Epithelial cell of prostate (primary cell): Measurements from ENCODE around the gene GPR183.

ENCODE experiments used
- DNase-seq: peaks from one replicate; pipeline ENCODE4 v3.0.0-alpha.2; 2011; ENCODE audit warnings: low read depth, low spot score
- H3K27ac ChIP-seq: fragments of 450-650 bp; 2 replicates; pipeline ENCODE4 v1.5.1; 2017; ENCODE audit warnings: mild to moderate bottlenecking

GPR183 gene

GRCh38 chr13:99314640-99315176 is 7.5 kb upstream of the GPR183 start:
- no peak for DNase-seq
- H3K27ac ChIP-seq = no peak overlapping the region

GRCh38 chr13:99313941-99314340 is 6.7 kb upstream of the GPR183 start:
- no peak overlapping the region for H3K27ac ChIP-seq
- DNase-seq = no peak

- no peak for DNase-seq
- no peak overlapping the region for H3K27ac ChIP-seq
Observed at GRCh38 chr13:99313501-99313900, 6.3 kb upstream of the GPR183 start.

GRCh38 chr13:99312493-99312883 is 5.3 kb upstream of the GPR183 start:
- H3K27ac ChIP-seq = no peak overlapping the region
- no peak for DNase-seq

- no peak overlapping the region for H3K27ac ChIP-seq
- DNase-seq = no peak
Observed at GRCh38 chr13:99311748-99312492, 4.7 kb upstream of the GPR183 start.

- H3K27ac ChIP-seq = no peak overlapping the region
- DNase-seq = no peak
Observed at GRCh38 chr13:99311137-99311536, 3.9 kb upstream of the GPR183 start.

- no peak overlapping the region for H3K27ac ChIP-seq
- no peak for DNase-seq
Observed at GRCh38 chr13:99310382-99311031, 3.3 kb upstream of the GPR183 start.

- H3K27ac ChIP-seq = peak overlapping the region; percentile 54
Observed at GRCh38 chr13:99308471-99309087, 1.4 kb upstream of the GPR183 start.

GRCh38 chr13:99307648-99308339 is 595 bp upstream of the GPR183 start:
- DNase-seq = peak; percentile 83
- H3K27ac ChIP-seq = peak overlapping the region; percentile 54

More at GRCh38 chr13:99308471-99309087, 1.4 kb upstream of the GPR183 start:
- DNase-seq = no peak

- no peak overlapping the region for H3K27ac ChIP-seq
- DNase-seq = no peak
Observed at GRCh38 chr13:99305566-99305965, 1.6 kb downstream of the GPR183 start.

GRCh38 chr13:99305158-99305557 is 2.0 kb downstream of the GPR183 start:
- no peak for DNase-seq
- no peak overlapping the region for H3K27ac ChIP-seq

- no peak overlapping the region for H3K27ac ChIP-seq
- DNase-seq = no peak
Observed at GRCh38 chr13:99304541-99304940, 2.7 kb downstream of the GPR183 start.

GRCh38 chr13:99303863-99304521 is 3.2 kb downstream of the GPR183 start:
- H3K27ac ChIP-seq = no peak overlapping the region
- DNase-seq = no peak

GRCh38 chr13:99302637-99303505 is 4.3 kb downstream of the GPR183 start:
- DNase-seq = no peak
- no peak overlapping the region for H3K27ac ChIP-seq

- no peak for DNase-seq
- H3K27ac ChIP-seq = no peak overlapping the region
Observed at GRCh38 chr13:99301913-99302636, 5.1 kb downstream of the GPR183 start.

- DNase-seq = no peak
- no peak overlapping the region for H3K27ac ChIP-seq
Observed at GRCh38 chr13:99301056-99301838, 6.0 kb downstream of the GPR183 start.

GRCh38 chr13:99299920-99300341 is 7.3 kb downstream of the GPR183 start:
- H3K27ac ChIP-seq = no peak overlapping the region

More at GRCh38 chr13:99299920-99300341, 7.3 kb downstream of the GPR183 start:
- DNase-seq = no peak
